HEK293 (cell line): ENCODE data around the gene ILF3.

Experiments
- EGR2 ChIP-seq: fragments of 450-650 bp; formaldehyde crosslinking; IDR thresholded peaks from 2 replicates; pipeline ENCODE4 v1.5.1; 2016; ENCODE audit warnings: low read depth, missing biosample characterization, missing genetic modification characterization
- GLIS2 ChIP-seq: fragments of 450-650 bp; formaldehyde crosslinking; IDR thresholded peaks from 2 replicates; pipeline ENCODE4 v1.5.1; 2016; ENCODE audit warnings: missing biosample characterization, missing genetic modification characterization
- HOXA7 ChIP-seq: sonication (generic); formaldehyde crosslinking; IDR thresholded peaks from 2 replicates; pipeline ENCODE4 v1.8.1; 2022; ENCODE audit warnings: missing genetic modification reagents, borderline replicate concordance
- HOXC10 ChIP-seq: sonication (generic); formaldehyde crosslinking; IDR thresholded peaks from 2 replicates; pipeline ENCODE4 v1.8.1; 2023; ENCODE audit warnings: mild to moderate bottlenecking, missing genetic modification reagents
- HOXD13 ChIP-seq: sonication (generic); formaldehyde crosslinking; IDR thresholded peaks from 2 replicates; pipeline ENCODE4 v1.8.0; 2022; ENCODE audit warnings: missing genetic modification reagents, borderline replicate concordance
- KLF10 ChIP-seq: fragments of 450-650 bp; IDR thresholded peaks from 2 replicates; pipeline ENCODE4 v1.5.1; 2018; ENCODE audit warnings: missing biosample characterization, mild to moderate bottlenecking, missing genetic modification characterization
- KLF16 ChIP-seq: fragments of 450-650 bp; formaldehyde crosslinking; IDR thresholded peaks from 2 replicates; pipeline ENCODE4 v1.5.1; 2017; ENCODE audit warnings: missing biosample characterization, missing genetic modification characterization
- KLF17 ChIP-seq: fragments of 450-650 bp; formaldehyde crosslinking; IDR thresholded peaks from 2 replicates; pipeline ENCODE4 v1.5.1; 2016; ENCODE audit warnings: missing biosample characterization, missing genetic modification characterization
- KLF9 ChIP-seq: fragments of 450-650 bp; formaldehyde crosslinking; IDR thresholded peaks from 2 replicates; pipeline ENCODE4 v1.5.1; 2016; ENCODE audit warnings: missing biosample characterization, missing genetic modification characterization, low read depth
- SP7 ChIP-seq: fragments of 450-650 bp; formaldehyde crosslinking; IDR thresholded peaks from 2 replicates; pipeline ENCODE4 v1.5.1; 2016; ENCODE audit warnings: missing biosample characterization, missing genetic modification characterization
- ZEB2 ChIP-seq: fragments of 450-650 bp; formaldehyde crosslinking; IDR thresholded peaks from 2 replicates; pipeline ENCODE4 v1.5.1; 2016; ENCODE audit warnings: missing biosample characterization, missing genetic modification characterization
- ZFP41 ChIP-seq: fragments of 450-650 bp; formaldehyde crosslinking; IDR thresholded peaks from 2 replicates; pipeline ENCODE4 v1.5.1; 2016; ENCODE audit warnings: missing biosample characterization, missing genetic modification characterization, borderline replicate concordance
- ZFP69B ChIP-seq: fragments of 450-650 bp; formaldehyde crosslinking; IDR thresholded peaks from 2 replicates; pipeline ENCODE4 v1.5.1; 2016; ENCODE audit warnings: missing biosample characterization, missing genetic modification characterization
- ZNF112 ChIP-seq: fragments of 450-650 bp; formaldehyde crosslinking; IDR thresholded peaks from 2 replicates; pipeline ENCODE4 v1.5.0; 2017; ENCODE audit warnings: missing biosample characterization, missing genetic modification characterization
- ZNF133 ChIP-seq: fragments of 450-650 bp; formaldehyde crosslinking; IDR thresholded peaks from 2 replicates; pipeline ENCODE4 v1.5.1; 2016; ENCODE audit warnings: missing biosample characterization, missing genetic modification characterization
- ZNF2 ChIP-seq: fragments of 450-650 bp; formaldehyde crosslinking; IDR thresholded peaks from 2 replicates; pipeline ENCODE4 v1.5.1; 2016; ENCODE audit warnings: missing biosample characterization, missing genetic modification characterization
- ZNF214 ChIP-seq: fragments of 450-650 bp; formaldehyde crosslinking; IDR thresholded peaks from 2 replicates; pipeline ENCODE4 v1.5.1; 2017; ENCODE audit warnings: missing biosample characterization, mild to moderate bottlenecking, missing genetic modification characterization, borderline replicate concordance
- ZNF223 ChIP-seq: fragments of 450-650 bp; formaldehyde crosslinking; IDR thresholded peaks from 2 replicates; pipeline ENCODE4 v1.5.1; 2016; ENCODE audit warnings: missing biosample characterization, missing genetic modification characterization
- ZNF292 ChIP-seq: fragments of 450-650 bp; formaldehyde crosslinking; IDR thresholded peaks from 2 replicates; pipeline ENCODE4 v1.5.1; 2016; ENCODE audit warnings: low read depth, missing biosample characterization, missing genetic modification characterization, borderline replicate concordance
- ZNF324 ChIP-seq: fragments of 450-650 bp; formaldehyde crosslinking; IDR thresholded peaks from 2 replicates; pipeline ENCODE4 v1.5.1; 2016; ENCODE audit warnings: missing biosample characterization, missing genetic modification characterization
- ZNF416 ChIP-seq: fragments of 450-650 bp; formaldehyde crosslinking; IDR thresholded peaks from 2 replicates; pipeline ENCODE4 v1.5.1; 2016; ENCODE audit warnings: missing biosample characterization, missing genetic modification characterization
- ZNF48 ChIP-seq: fragments of 450-650 bp; formaldehyde crosslinking; IDR thresholded peaks from 2 replicates; pipeline ENCODE4 v1.5.1; 2016; ENCODE audit warnings: missing biosample characterization, missing genetic modification characterization
- ZNF521 ChIP-seq: fragments of 450-650 bp; formaldehyde crosslinking; IDR thresholded peaks from 2 replicates; pipeline ENCODE4 v1.5.1; 2017; ENCODE audit warnings: missing biosample characterization, mild to moderate bottlenecking, missing genetic modification characterization
- ZNF548 ChIP-seq: fragments of 450-650 bp; formaldehyde crosslinking; IDR thresholded peaks from 2 replicates; pipeline ENCODE4 v1.5.1; 2016; ENCODE audit warnings: missing biosample characterization, missing genetic modification characterization
- ZNF561 ChIP-seq: fragments of 450-650 bp; IDR thresholded peaks from 2 replicates; pipeline ENCODE4 v1.5.1; 2018; ENCODE audit warnings: missing biosample characterization, missing genetic modification characterization, borderline replicate concordance
- ZNF610 ChIP-seq: fragments of 450-650 bp; formaldehyde crosslinking; IDR thresholded peaks from 2 replicates; pipeline ENCODE4 v1.5.1; 2016; ENCODE audit warnings: missing biosample characterization, missing genetic modification characterization, borderline replicate concordance
- ZNF624 ChIP-seq: fragments of 450-650 bp; formaldehyde crosslinking; IDR thresholded peaks from 2 replicates; pipeline ENCODE4 v1.5.1; 2017; ENCODE audit warnings: missing biosample characterization, missing genetic modification characterization
- ZNF654 ChIP-seq: fragments of 450-650 bp; formaldehyde crosslinking; IDR thresholded peaks from 2 replicates; pipeline ENCODE4 v1.5.1; 2016; ENCODE audit warnings: low read depth, missing biosample characterization, missing genetic modification characterization
- ZNF701 ChIP-seq: fragments of 450-650 bp; formaldehyde crosslinking; IDR thresholded peaks from 2 replicates; pipeline ENCODE4 v1.5.1; 2016; ENCODE audit warnings: missing biosample characterization, missing genetic modification characterization
- ZNF785 ChIP-seq: fragments of 450-650 bp; formaldehyde crosslinking; IDR thresholded peaks from 2 replicates; pipeline ENCODE4 v1.5.1; 2016; ENCODE audit warnings: missing biosample characterization, missing genetic modification characterization
- ZSCAN16 ChIP-seq: fragments of 450-650 bp; formaldehyde crosslinking; IDR thresholded peaks from 2 replicates; pipeline ENCODE4 v1.5.1; 2016; ENCODE audit warnings: missing biosample characterization, missing genetic modification characterization
- TF ChIP-seq, protein P1 (sequence below): fragments of 450-650 bp; formaldehyde crosslinking; conservative IDR thresholded peaks from 2 replicates; pipeline ENCODE4 v1.5.1; 2016; ENCODE audit warnings: low read depth, missing biosample characterization, missing genetic modification characterization
- TF ChIP-seq, protein P2 (sequence below): fragments of 450-650 bp; formaldehyde crosslinking; IDR thresholded peaks from 2 replicates; pipeline ENCODE4 v1.5.1; 2017; ENCODE audit warnings: missing biosample characterization, missing genetic modification characterization
- TF ChIP-seq, protein P3 (sequence below): fragments of 450-650 bp; formaldehyde crosslinking; IDR thresholded peaks from 2 replicates; pipeline ENCODE4 v1.5.1; 2016; ENCODE audit warnings: missing biosample characterization, missing genetic modification characterization

The ILF3 gene

GRCh38 chr19:10644260-10645007 lies 9.7 kb upstream of the ILF3 start (continued):
- TF ChIP-seq ZNF610 (tag by site-specific recombination): no peak
- TF ChIP-seq, protein P1, sequence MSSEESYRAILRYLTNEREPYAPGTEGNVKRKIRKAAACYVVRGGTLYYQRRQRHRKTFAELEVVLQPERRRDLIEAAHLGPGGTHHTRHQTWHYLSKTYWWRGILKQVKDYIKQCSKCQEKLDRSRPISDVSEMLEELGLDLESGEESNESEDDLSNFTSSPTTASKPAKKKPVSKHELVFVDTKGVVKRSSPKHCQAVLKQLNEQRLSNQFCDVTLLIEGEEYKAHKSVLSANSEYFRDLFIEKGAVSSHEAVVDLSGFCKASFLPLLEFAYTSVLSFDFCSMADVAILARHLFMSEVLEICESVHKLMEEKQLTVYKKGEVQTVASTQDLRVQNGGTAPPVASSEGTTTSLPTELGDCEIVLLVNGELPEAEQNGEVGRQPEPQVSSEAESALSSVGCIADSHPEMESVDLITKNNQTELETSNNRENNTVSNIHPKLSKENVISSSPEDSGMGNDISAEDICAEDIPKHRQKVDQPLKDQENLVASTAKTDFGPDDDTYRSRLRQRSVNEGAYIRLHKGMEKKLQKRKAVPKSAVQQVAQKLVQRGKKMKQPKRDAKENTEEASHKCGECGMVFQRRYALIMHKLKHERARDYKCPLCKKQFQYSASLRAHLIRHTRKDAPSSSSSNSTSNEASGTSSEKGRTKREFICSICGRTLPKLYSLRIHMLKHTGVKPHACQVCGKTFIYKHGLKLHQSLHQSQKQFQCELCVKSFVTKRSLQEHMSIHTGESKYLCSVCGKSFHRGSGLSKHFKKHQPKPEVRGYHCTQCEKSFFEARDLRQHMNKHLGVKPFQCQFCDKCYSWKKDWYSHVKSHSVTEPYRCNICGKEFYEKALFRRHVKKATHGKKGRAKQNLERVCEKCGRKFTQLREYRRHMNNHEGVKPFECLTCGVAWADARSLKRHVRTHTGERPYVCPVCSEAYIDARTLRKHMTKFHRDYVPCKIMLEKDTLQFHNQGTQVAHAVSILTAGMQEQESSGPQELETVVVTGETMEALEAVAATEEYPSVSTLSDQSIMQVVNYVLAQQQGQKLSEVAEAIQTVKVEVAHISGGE (tag by site-specific recombination): peak; percentile 51; the same call in 1 of the 2 replicates
- no peak for TF ChIP-seq HOXA7 (CRISPR knock-in tag)
- TF ChIP-seq ZNF133 (tag by site-specific recombination): no peak
- TF ChIP-seq, protein P2, sequence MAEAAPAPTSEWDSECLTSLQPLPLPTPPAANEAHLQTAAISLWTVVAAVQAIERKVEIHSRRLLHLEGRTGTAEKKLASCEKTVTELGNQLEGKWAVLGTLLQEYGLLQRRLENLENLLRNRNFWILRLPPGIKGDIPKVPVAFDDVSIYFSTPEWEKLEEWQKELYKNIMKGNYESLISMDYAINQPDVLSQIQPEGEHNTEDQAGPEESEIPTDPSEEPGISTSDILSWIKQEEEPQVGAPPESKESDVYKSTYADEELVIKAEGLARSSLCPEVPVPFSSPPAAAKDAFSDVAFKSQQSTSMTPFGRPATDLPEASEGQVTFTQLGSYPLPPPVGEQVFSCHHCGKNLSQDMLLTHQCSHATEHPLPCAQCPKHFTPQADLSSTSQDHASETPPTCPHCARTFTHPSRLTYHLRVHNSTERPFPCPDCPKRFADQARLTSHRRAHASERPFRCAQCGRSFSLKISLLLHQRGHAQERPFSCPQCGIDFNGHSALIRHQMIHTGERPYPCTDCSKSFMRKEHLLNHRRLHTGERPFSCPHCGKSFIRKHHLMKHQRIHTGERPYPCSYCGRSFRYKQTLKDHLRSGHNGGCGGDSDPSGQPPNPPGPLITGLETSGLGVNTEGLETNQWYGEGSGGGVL (tag by site-specific recombination): no peak
- peak; percentile 38; the same call in 1 of the 2 replicates for TF ChIP-seq EGR2 (tag by site-specific recombination)
- TF ChIP-seq ZNF112 (tag by site-specific recombination): no peak
- peak; percentile 45; the same call in 1 of the 2 replicates for TF ChIP-seq ZNF223 (tag by site-specific recombination)
- peak; percentile 91 for TF ChIP-seq GLIS2 (tag by site-specific recombination)
- peak; percentile 90 for TF ChIP-seq ZNF654
- no peak for TF ChIP-seq ZNF292
- TF ChIP-seq ZNF2 (tag by site-specific recombination): 0 out of 2 replicates have a peak, but pooled peaks have one; percentile 74
- TF ChIP-seq ZNF416: no peak
- no peak for TF ChIP-seq ZNF785
- TF ChIP-seq KLF10 (tag by site-specific recombination): no peak
- no peak for TF ChIP-seq ZNF701 (tag by site-specific recombination)
- TF ChIP-seq, protein P3, sequence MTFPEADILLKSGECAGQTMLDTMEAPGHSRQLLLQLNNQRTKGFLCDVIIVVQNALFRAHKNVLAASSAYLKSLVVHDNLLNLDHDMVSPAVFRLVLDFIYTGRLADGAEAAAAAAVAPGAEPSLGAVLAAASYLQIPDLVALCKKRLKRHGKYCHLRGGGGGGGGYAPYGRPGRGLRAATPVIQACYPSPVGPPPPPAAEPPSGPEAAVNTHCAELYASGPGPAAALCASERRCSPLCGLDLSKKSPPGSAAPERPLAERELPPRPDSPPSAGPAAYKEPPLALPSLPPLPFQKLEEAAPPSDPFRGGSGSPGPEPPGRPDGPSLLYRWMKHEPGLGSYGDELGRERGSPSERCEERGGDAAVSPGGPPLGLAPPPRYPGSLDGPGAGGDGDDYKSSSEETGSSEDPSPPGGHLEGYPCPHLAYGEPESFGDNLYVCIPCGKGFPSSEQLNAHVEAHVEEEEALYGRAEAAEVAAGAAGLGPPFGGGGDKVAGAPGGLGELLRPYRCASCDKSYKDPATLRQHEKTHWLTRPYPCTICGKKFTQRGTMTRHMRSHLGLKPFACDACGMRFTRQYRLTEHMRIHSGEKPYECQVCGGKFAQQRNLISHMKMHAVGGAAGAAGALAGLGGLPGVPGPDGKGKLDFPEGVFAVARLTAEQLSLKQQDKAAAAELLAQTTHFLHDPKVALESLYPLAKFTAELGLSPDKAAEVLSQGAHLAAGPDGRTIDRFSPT (tag by site-specific recombination): peak; percentile 32; the same call in 1 of the 2 replicates
- TF ChIP-seq HOXC10 (CRISPR knock-in tag): no peak
- TF ChIP-seq ZNF324 (tag by site-specific recombination): no peak
- no peak for TF ChIP-seq KLF17
- TF ChIP-seq SP7 (tag by site-specific recombination): peak; percentile 33; the same call in 1 of the 2 replicates
- peak; percentile 100 for TF ChIP-seq ZFP69B (tag by site-specific recombination)
- TF ChIP-seq ZNF521 (tag by site-specific recombination): no peak
- TF ChIP-seq ZEB2 (tag by site-specific recombination): 0 out of 2 replicates have a peak, but pooled peaks have one; percentile 38
- TF ChIP-seq ZNF624 (tag by site-specific recombination): no peak
- TF ChIP-seq ZNF561: no peak
- TF ChIP-seq ZSCAN16 (tag by site-specific recombination): no peak
- TF ChIP-seq ZNF214 (tag by site-specific recombination): no peak
- no peak for TF ChIP-seq ZFP41 (tag by site-specific recombination)
- TF ChIP-seq KLF16 (tag by site-specific recombination): 0 out of 2 replicates have a peak, but pooled peaks have one; percentile 32
- TF ChIP-seq KLF9 (tag by site-specific recombination): no peak
- TF ChIP-seq ZNF48 (tag by site-specific recombination): no peak
- TF ChIP-seq HOXD13 (CRISPR knock-in tag): no peak
- TF ChIP-seq ZNF548 (tag by site-specific recombination): no peak
